ENCODE results near the gene MARVELD1.

MARVELD1 gene

DNA sequence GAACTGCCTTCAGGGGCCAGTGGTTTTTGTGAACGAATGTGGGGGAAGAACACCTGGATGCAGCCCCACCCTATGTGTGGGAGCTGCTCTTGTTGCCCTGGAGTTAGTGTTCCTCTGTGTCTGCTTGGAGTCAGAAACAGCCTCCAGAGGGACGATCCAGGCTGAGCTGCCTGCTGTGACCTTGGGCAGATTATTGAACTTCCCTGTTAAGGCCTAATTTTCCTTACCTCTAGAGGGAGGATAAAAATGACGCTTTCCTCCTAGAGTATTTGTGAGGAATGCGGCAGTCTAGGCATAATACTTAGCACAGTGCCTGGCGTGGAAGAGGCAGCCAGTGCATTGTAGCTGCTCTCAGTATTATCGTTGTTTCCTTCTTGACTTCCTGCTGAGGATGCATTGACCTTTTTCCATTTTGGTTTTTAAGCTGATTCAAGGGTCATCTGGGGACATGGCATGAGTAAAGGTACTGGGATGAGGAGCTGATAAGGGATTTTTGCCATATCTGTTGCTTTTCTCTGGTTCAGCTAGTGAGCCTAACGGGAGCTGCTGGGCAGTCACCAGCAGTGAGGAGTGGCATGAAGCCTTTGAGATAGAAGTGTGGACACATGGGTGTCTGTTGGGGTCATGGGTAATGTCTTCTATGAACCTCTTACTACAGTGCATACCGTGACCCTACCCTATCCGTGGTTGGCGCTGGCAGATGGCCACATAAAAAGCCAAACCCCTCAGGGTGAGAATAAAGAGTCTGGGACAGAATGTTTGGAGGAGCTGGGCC is 29.8 kb downstream of the MARVELD1 start:
- no peak for DNase-seq (ENCODE audit: extremely low read depth, low read depth)
- no peak overlapping the region for H3K4me3 ChIP-seq (replicated peaks; ENCODE audit: low read depth, low read length)
- TF ChIP-seq, protein P1, sequence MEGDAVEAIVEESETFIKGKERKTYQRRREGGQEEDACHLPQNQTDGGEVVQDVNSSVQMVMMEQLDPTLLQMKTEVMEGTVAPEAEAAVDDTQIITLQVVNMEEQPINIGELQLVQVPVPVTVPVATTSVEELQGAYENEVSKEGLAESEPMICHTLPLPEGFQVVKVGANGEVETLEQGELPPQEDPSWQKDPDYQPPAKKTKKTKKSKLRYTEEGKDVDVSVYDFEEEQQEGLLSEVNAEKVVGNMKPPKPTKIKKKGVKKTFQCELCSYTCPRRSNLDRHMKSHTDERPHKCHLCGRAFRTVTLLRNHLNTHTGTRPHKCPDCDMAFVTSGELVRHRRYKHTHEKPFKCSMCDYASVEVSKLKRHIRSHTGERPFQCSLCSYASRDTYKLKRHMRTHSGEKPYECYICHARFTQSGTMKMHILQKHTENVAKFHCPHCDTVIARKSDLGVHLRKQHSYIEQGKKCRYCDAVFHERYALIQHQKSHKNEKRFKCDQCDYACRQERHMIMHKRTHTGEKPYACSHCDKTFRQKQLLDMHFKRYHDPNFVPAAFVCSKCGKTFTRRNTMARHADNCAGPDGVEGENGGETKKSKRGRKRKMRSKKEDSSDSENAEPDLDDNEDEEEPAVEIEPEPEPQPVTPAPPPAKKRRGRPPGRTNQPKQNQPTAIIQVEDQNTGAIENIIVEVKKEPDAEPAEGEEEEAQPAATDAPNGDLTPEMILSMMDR (IDR thresholded peaks at IDR 0.05; ENCODE audit: low read depth, low read length, missing control alignments), result no peak

DNA sequence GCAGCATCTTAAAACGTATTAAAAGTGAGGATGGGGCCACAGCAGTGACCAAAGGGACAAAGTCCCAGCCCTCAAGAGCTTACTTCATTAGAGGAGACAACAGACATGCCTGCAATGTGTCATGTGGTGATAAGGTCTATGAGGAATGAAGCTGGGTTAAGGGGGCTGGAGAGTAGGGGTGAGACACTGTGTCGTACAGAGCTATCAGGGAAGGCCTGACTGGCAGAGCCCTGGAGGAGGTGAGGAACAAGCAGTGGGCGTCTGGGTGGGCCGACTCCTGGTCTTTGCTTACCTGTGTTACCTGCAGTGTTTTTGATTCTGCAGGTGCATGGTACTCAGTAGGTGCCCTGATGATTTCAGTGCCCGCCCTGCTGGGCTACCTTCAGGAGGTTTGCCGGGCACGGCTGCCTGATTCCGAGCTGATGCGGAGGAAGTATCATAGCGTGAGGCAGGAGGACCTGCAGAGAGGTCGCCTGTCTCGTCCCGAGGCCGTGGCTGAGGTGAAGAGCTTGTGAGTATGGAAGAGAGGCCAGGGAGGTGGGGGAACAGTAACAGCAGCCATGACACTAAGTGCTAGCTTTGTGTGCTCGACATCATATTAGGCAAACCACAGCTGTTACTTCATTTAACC is 31.0 kb downstream of the MARVELD1 start:
- DNase-seq (ENCODE audit: extremely low read depth, low read depth), result no peak
- TF ChIP-seq, protein P1 (IDR thresholded peaks at IDR 0.05; ENCODE audit: low read depth, low read length, missing control alignments), result no peak
- no peak overlapping the region for H3K4me3 ChIP-seq (replicated peaks; ENCODE audit: low read depth, low read length)

DNA sequence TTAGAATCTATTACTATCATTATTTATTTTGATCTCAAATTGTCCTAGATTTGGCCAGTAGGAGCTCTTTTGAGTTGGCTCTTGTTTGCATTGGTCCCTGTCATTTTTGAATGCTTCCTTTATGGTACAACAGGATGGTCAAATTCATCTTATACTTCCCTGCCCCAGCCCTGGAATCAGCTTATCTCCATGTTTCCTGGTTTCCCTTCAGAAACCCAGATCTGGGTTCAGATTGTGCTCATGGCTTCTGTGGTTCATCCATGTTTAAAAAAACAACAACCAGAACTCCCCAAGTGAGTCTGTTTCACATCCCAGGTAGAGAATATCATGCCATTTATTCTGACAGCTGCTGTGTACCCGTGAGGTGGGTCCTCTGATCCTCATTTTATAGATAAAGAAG is 34.0 kb downstream of the MARVELD1 start:
- TF ChIP-seq, protein P1 (IDR thresholded peaks at IDR 0.05; ENCODE audit: low read depth, low read length, missing control alignments), result no peak
- no peak for DNase-seq (ENCODE audit: extremely low read depth, low read depth)
- no peak overlapping the region for H3K4me3 ChIP-seq (replicated peaks; ENCODE audit: low read depth, low read length)

DNA sequence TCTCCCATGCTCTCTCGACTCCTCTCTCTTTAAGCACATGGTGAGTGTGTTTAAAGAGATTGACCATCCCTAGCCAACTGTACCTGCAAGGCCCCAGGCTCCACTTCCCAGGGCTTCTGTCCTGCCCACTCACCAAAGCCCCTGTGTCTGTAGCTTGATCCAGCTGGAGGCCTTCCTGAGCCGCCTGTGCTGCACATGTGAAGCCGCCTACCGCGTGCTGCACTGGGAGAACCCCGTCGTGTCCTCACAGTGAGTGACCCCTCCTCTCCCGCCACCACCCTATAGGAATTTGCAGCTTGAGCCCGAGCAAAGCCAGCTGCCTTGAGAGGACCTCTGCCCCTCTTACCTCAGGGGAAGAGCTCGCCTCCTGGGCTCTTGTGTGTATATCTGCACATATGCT is 34.6 kb downstream of the MARVELD1 start:
- DNase-seq (ENCODE audit: extremely low read depth, low read depth), result no peak
- H3K4me3 ChIP-seq (replicated peaks; ENCODE audit: low read depth, low read length), result no peak overlapping the region
- TF ChIP-seq, protein P1 (IDR thresholded peaks at IDR 0.05; ENCODE audit: low read depth, low read length, missing control alignments), result no peak

DNA sequence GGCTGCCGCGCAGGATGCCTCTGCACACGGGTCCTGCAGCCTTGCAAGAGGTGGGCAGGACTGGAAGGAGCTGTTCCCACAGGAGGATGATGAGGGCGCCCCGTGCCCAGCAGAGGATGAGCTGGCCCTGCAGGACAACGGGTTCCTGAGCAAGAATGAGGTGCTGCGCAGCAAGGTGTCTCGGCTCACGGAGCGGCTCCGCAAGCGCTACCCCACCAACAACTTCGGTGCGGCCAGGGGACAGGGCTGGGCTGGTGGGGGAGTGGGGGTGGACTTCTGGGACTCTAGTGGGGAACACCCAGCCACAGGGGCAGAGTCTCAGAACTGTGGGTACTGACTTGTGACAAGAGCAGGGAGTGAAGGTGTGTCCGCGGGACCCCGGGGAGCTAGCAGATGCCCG is 39.4 kb downstream of the MARVELD1 start:
- TF ChIP-seq, protein P1 (IDR thresholded peaks at IDR 0.05; ENCODE audit: low read depth, low read length, missing control alignments), result no peak
- no peak for DNase-seq (ENCODE audit: extremely low read depth, low read depth)
- H3K4me3 ChIP-seq (replicated peaks; ENCODE audit: low read depth, low read length), result no peak overlapping the region

DNA sequence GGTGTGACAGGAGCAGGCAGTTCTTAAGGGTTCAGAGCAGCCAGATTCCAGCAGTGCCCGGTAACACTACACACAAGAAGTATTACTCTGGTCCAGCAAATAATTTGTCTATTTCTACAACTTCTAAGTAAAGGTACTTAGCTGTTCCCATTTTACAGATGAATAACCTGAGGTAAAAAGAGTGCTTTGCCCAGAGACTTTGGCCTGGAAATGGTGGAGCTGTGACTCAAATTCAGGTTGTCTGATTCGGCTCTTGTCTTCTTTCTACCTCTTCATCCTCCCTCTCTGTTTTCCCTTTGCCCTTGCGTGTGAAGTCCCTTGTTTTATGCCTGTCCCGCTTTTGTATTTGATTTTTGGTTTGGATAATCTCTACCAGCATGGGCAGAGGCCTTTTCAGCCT is 41.2 kb downstream of the MARVELD1 start:
- no peak for DNase-seq (ENCODE audit: extremely low read depth, low read depth)
- TF ChIP-seq, protein P1 (IDR thresholded peaks at IDR 0.05; ENCODE audit: low read depth, low read length, missing control alignments), result no peak
- H3K4me3 ChIP-seq (replicated peaks; ENCODE audit: low read depth, low read length), result no peak overlapping the region
